Kasumi-1 (cell line): Measurements from ENCODE around the gene MROH8.
"Not testable (repeated sequence)": the region's sequence is repeated elsewhere in the genome, so short reads cannot be mapped to it uniquely, and the experiment has no call there.

Experiments
- DNase-seq, 2 experiments: peaks; one replicate each; lab custom pipeline; 2025; lab: John Stamatoyannopoulos, UW

The MROH8 gene

DNA sequence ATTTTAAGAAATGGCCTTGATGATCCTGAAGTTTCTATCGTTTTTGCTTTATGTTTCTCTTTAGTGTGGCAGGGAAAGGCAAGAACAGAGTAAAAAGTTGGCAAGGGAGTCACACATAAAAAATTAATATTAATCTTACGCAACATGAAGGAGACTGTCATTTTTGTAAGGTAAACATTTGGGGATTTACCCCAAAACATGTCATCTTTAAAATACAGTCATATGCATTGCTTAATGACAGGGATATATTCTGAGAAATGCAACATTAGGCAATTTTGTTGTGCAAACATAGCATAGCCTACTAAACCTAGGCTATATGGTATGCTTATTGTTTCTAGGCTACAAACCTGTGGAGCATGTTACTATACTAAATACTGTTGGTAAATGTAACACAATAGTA, 88.9 kb downstream of the MROH8 start:
- DNase-seq, result no peak

DNA sequence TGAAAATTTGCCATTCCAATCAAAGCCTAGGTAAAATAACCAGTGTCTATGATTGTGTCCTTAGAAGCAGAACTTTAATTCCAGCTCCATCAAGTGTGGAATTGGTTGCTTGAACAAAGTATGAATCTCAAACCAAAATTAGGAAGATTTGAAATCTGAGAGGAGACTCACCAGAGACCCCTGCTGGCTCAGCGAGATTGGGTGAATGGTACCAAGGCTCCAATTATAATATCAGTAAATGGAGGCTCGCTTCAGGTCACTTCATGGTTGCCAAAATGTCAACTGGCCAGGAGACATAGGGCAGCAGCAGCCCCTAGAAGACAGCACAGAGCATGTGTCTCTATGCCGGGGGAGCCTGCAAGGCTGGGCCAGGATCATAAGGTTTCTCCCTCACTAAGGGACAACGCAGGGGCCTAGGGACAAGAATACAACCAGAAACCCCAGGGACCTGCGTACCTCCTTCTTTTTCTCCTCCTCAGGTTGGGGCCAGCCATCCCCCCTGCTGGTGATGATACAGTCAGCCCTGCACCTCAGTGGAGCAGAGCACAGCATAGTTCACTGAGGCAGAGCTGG, 97.5 kb downstream of the MROH8 start:
- DNase-seq, result peak; percentile 14 to 33

DNA sequence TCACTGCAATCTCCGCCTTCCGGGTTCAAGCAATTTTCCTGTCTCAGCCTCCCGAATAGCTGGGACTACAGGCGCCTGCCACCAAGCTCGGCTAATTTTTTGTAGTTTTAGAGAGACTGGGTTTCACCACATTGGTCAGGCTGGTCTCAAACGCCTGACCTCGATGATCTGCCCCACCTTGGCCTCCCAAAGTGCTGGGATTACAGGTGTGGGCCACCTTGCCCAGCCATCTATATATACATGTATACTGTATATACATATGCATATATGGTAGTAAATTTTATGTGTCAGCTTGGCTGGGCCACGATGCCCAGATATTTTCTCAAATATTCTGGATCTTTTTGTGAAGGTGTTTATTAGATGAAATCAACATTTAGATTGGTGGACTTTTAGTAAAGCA, 102.3 kb downstream of the MROH8 start:
- DNase-seq, result no peak

DNA sequence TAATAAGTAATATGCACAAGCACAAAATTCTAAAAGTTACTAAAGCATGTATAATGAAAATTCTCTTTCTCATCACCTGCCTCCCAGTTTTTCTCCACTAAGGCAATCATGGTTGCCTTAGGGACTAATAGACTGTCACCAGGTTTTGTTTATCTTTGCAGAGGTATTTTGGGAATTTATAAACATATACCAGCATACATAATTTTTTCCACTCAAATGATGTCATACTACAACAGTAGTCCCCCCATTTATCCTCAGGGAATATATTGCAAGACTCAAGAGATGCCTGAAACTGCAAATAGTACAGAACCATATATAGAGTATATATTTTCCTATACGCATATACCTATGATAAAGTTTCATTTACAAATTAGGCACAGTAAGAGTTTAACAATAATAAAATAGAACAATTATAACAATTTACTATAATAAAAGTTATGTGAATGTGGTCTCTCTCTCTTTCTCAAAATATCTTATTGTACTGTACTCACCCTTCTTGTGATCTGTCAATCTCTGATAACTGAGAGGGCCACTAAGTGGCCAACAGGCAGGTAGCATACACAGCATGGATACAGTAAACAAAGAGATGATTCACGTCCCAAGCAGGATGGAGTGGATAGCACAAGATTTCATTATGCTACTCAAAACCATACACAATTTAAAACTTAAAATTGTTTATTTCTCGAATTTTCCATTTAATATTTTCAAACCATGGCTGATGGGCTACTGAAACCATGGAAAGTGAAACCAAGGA, 103.2 kb downstream of the MROH8 start:
- no peak for DNase-seq

GRCh38 chr20:37072293-37073196, 106.8 kb downstream of the MROH8 start:
- no peak for DNase-seq

DNA sequence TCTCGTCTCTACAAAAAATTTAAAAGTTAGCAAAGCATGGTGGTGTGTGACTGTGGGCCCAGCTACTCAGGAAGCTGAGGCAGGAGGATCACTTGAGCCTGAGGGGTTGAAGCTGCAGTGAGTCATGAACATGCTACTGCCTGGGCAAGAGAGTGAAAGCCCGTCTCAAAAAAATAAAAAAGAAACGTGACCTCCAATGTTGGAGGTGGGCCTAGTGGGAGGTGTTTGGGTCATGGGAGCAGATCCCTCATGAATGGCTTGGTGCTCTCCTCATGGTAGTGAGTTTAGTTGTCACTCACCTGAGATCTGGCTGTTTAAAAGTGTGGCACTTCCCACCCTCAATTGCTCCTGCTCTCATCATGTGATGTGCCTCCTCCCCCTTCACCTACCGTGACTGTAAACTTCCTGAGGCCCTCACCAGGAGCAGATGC, 107.9 kb downstream of the MROH8 start:
- peak; percentile 14 to 20 for DNase-seq

GRCh38 chr20:37069563-37069962, 109.8 kb downstream of the MROH8 start:
- not testable (repeated sequence) for DNase-seq

DNA sequence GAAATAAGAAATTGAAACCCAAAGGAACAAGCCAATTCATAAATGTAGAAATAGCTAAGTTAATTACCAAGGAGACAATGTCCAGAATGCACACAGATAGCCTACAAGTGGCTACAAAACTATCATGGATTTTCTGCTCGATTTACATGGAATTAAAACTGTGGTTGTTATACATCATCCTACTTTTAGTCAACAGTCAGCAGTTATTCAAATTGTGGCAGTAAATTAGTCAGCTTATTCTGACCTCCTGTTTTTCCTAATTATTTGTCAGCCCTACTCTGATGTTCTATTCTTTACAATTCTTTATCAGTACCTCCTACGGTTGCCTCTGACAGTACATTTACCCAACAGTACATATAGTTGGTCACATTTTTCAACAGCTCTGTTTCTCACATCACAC, 113.2 kb downstream of the MROH8 start:
- DNase-seq, result no peak

DNA sequence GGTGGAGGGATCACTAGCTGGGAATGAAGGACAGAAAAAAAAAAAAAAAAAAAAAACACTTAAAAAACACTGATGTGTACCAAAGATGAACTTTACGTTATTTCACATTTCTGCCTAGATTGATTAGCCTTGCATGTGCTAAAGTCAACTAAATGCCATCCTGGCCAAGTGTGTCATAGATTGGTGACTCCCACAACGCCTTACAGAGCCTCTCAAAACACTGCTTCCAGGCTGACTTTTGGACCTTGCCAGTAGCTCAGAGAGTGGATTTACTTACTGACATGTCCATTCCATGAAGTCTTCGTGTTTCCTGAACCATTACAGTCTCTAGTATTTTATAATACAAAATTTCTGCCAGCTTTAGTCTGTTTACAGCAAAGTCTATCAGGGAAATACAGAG, 124.1 kb downstream of the MROH8 start:
- DNase-seq, result no peak

DNA sequence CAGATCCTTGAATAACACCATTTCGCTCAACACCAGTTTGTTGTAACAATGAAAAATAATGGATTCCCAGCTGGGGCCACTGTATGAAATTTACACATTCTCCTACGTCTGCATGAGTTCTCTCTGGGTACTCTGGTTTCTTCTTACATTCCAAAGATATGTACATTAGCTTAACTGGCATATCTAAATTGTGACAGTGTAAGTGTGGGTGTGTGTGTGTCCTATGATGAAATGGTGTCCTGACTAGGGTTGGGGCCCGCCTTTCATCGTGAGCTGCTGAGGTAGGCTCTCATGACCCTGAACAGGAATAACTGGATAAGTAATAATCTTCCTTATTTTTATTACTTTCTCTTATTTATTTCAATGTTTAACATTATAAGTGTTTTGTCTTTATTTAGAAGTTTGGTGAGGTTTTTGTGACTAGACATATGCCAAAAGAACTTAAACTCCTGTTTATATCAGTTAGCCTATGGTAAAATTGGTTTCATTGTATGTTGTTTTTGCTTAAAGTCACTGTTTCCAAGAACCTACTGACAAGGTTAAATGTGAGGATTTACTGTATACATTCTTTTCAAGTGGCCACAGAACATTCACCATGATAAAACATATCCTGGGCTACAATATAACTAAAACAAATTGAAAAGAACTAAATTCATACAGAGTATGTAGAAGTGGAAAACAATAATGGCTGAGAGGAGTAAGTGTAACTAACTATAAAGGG, 126.0 kb downstream of the MROH8 start:
- no peak for DNase-seq
